Sigmoid colon (tissue), 7 donors: ENCODE measurements around the gene LYPLAL1. TPM values are rescaled to one million over a fixed set of nuclear protein-coding genes. Genes with fewer than 3 reads are reported as not detected.

Source experiments
- DNase-seq: peaks from one replicate; pipeline ENCODE4 v3.0.0-alpha.2; 2019
- H3K27ac ChIP-seq, 4 donors: fragments of 200-600 bp; sonication (generic); one replicate each; pipeline ENCODE4 v1.5.1; 2016 to 2019; ENCODE audit warnings: mild to moderate bottlenecking in 1 of 4
- H3K27me3 ChIP-seq, 3 donors: fragments of 200-600 bp; sonication (generic); one replicate each; pipeline ENCODE4 v1.5.1; 2019; ENCODE audit warnings: mild to moderate bottlenecking in 1 of 3
- H3K36me3 ChIP-seq, 4 donors: fragments of 200-600 bp; sonication (generic); one replicate each; pipeline ENCODE4 v1.5.1; 2016 to 2019
- H3K4me1 ChIP-seq, 4 donors: fragments of 200-600 bp; sonication (generic); one replicate each; pipeline ENCODE4 v1.5.1; 2017 to 2019
- H3K4me3 ChIP-seq, 4 donors: fragments of 200-600 bp; sonication (generic); one replicate each; pipeline ENCODE4 v1.5.1; 2017 to 2019; ENCODE audit warnings: mild to moderate bottlenecking in 2 of 4, moderate library complexity in 1 of 4
- H3K9me3 ChIP-seq, 4 donors: fragments of 200-600 bp in 3 of 4; sonication (generic) in 3 of 4; one replicate each; pipeline versions ENCODE4 v1.5.1 to v1.6.1; 2013 to 2019
- CTCF ChIP-seq, 4 experiments: fragments of 450-650 bp in 3 of 4; fragments of 200-600 bp in 1 of 4; IDR thresholded peaks; one replicate each; pipeline ENCODE4 v1.5.1; 2016 to 2019; ENCODE audit warnings: antibody characterized with exemption in 4 of 4, mild to moderate bottlenecking in 3 of 4, moderate library complexity in 2 of 4
- EP300 ChIP-seq, 4 donors: sonication (generic); formaldehyde crosslinking; IDR thresholded peaks; one replicate each; pipeline ENCODE4 v1.6.1; 2017; ENCODE audit warnings: antibody characterized with exemption in 4 of 4
- POLR2A ChIP-seq, 2 donors: fragments of 450-650 bp; IDR thresholded peaks; one replicate each; pipeline ENCODE4 v1.6.1; 2016; ENCODE audit warnings: antibody characterized with exemption in 2 of 2, mild to moderate bottlenecking in 2 of 2, moderate library complexity in 2 of 2
- POLR2AphosphoS5 ChIP-seq, 4 donors: sonication (generic); formaldehyde crosslinking; IDR thresholded peaks; one replicate each; pipeline ENCODE4 v1.6.1; 2017; ENCODE audit warnings: antibody characterized with exemption in 4 of 4
- WGBS, 2 donors: extraction: QIAGEN DNeasy Blood & Tissue Kit; methylation state at CpG; one replicate each; pipeline ENCODE4 v1.1.7; 2013; 5-methylcytosine and 5-hydroxymethylcytosine counted together
- intact Hi-C: fragments of 100-400 bp; cut with DNase I; formaldehyde crosslinking; loops from one replicate; pipeline ENCODE4 v1.15.1; 2023
- polyA plus RNA-seq, 3 donors: library from polyadenylated mRNA; stranded (reverse); fragments of 200-250 nt; gene quantifications; one replicate each; pipeline ENCODE4 v1.2.3, GENCODE V29; 2013
- total RNA-seq, 4 donors: library from RNA; depleted of rRNA; stranded (reverse); fragments of >200 nt; gene quantifications; one replicate each; pipeline ENCODE4 v1.1.0, GENCODE V29; 2016
- donor health status: healthy with polysubstance abuse.
- donor health status: Bipolar disorder and iron deficiency.
- donor health status: healthy.

The LYPLAL1 gene
- total and polyA plus RNA-seq, 7 donors = 11.8 to 36.0 (median 23.4) TPM

DNA sequence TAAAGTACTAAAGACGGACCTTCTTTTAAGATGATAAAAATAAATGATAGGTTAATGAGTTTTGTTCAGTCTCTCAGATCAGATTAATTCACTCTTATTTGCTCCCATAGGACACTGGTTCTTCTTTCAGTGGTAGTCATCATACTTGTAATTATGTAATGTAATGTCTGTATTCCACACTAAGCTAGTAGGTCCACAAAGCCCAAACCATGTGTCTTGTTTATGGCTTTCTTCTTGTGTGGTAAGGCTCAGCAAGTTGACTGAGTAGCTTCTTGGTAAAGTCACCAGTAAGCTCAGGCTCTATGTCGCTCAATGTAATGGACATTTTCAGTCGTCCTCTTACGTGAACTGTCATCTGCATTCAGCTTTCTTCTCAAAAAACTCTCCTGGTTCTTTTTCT is 2.5 kb downstream of the LYPLAL1 start:
- Histone ChIP-seq H3K27ac (peak overlapping the region in 2 of 4 donors; percentile 91 to 96), H3K36me3 (peaks cover 0 to 8% (median 0%) of the 10 kb centered on the region in 4 donors), H3K4me1 (peaks cover 0 to 69% (median 41%) of the 10 kb centered on the region in 4 donors), H3K4me3 (no peak overlapping the region), H3K9me3 (no peaks in the 10 kb centered on the region), H3K27me3 (no peaks in the 10 kb centered on the region)
- DNase-seq = no peak
- intact Hi-C loops = no loop called here
- WGBS, 2 donors = 91 to 95% methylated on average over 4 of the region's 4 CpGs
- TF ChIP-seq POLR2AphosphoS5 (IDR thresholded peaks at IDR 0.05) (no peak), POLR2A (IDR thresholded peaks at IDR 0.05) (no peak), CTCF (IDR thresholded peaks at IDR 0.05) (no peak), EP300 (IDR thresholded peaks at IDR 0.05) (no peak)

DNA sequence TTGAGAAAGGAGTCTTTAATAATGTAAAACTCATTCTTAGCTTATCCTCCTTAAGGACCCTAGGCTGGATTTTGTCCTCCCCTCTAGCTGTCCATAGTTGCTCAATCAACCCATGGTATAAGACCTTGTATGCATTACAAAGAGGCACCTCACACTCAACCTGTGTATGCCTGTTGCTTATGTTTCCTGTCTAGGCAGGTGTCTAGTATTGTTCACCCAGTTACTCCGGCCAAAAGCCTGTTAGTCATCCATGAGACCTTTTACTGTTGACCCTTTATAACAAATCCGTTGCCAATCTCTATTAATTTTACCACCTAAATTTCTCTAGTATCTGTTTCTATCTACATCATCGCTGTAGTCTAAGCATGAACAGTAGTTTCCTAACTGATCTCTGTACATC is 3.7 kb downstream of the LYPLAL1 start:
- Histone ChIP-seq H3K9me3 (no peaks in the 10 kb centered on the region), H3K36me3 (peaks cover 0 to 8% (median 0%) of the 10 kb centered on the region in 4 donors), H3K27me3 (no peaks in the 10 kb centered on the region), H3K27ac (peak overlapping the region in 2 of 4 donors; percentile 24 to 91), H3K4me3 (no peak overlapping the region), H3K4me1 (peaks cover 0 to 76% (median 46%) of the 10 kb centered on the region in 4 donors)
- WGBS, 2 donors = 65 to 68% methylated on average over 3 of the region's 3 CpGs
- intact Hi-C loops = no loop called here
- DNase-seq = no peak
- TF ChIP-seq POLR2AphosphoS5 (IDR thresholded peaks at IDR 0.05) = no peak
- no peak for TF ChIP-seq EP300 (IDR thresholded peaks at IDR 0.05)
- no peak for TF ChIP-seq POLR2A (IDR thresholded peaks at IDR 0.05)
- TF ChIP-seq CTCF (IDR thresholded peaks at IDR 0.05) = no peak

- 44 to 83% methylated on average over 1 of the region's 1 CpG for WGBS, 2 donors
- intact Hi-C loops = no loop called here
- TF ChIP-seq POLR2A (IDR thresholded peaks at IDR 0.05) (no peak), CTCF (IDR thresholded peaks at IDR 0.05) (no peak), POLR2AphosphoS5 (IDR thresholded peaks at IDR 0.05) (no peak), EP300 (IDR thresholded peaks at IDR 0.05) (no peak)
- Histone ChIP-seq H3K4me1 (peaks cover 0 to 79% (median 50%) of the 10 kb centered on the region in 4 donors), H3K4me3 (no peak overlapping the region), H3K27ac (peak overlapping the region in 2 of 4 donors; percentile 24 to 91), H3K27me3 (no peaks in the 10 kb centered on the region), H3K36me3 (peaks cover 0 to 8% (median 0%) of the 10 kb centered on the region in 4 donors), H3K9me3 (no peaks in the 10 kb centered on the region)
- no peak for DNase-seq
Observed at GRCh38 chr1:219177940-219178339, 4.3 kb downstream of the LYPLAL1 start.

DNA sequence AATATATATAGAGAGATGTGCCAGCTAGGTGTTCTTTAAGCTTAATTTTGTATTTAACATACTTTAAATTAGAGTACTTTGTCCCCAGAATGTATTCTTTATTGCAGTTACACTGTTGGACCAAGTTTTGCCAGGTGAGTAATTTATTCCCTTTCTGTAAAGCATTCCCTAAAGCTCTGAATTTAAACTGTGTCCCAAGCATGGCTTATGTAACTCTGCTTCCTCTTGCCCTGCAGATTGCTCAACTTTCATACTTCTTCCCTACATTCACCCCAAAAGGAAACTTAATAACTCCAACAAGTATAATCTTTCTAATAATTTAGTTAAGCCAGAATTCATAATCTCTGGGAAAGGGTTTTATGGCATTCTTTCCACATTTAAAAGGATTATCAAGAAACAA is 5.6 kb downstream of the LYPLAL1 start:
- Histone ChIP-seq H3K9me3 (no peaks in the 10 kb centered on the region), H3K27ac (peak overlapping the region in 1 of 4 donors; percentile 37), H3K36me3 (peaks cover 0 to 8% (median 0%) of the 10 kb centered on the region in 4 donors), H3K4me1 (peaks cover 0 to 74% (median 48%) of the 10 kb centered on the region in 4 donors), H3K27me3 (no peaks in the 10 kb centered on the region), H3K4me3 (no peak overlapping the region)
- intact Hi-C loops = no loop called here
- DNase-seq = no peak
- TF ChIP-seq POLR2AphosphoS5 (IDR thresholded peaks at IDR 0.05) (peak in 2 of 4 donors; percentile 14 to 17), EP300 (IDR thresholded peaks at IDR 0.05) (no peak)

DNA sequence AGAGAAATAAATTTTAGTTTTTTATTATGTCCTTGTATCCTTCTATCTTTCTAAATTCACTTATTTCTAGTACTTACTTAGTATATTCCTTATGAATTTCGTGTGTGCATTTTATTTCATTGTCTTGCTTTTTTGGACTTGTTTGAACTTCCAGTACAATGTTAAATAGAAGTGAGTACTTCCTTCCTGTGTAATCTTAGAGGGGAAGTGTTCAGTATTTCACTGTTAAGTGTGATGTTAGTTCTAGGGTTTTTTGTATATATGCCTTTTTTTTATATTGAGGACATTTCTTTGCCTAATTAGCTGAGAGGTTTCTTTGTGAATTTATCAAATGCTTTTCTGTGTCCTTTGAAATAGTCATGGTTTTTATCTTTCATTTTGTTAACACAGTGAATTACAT is 10.7 kb downstream of the LYPLAL1 start:
- TF ChIP-seq CTCF (IDR thresholded peaks at IDR 0.05) (no peak), EP300 (IDR thresholded peaks at IDR 0.05) (no peak), POLR2A (IDR thresholded peaks at IDR 0.05) (no peak), POLR2AphosphoS5 (IDR thresholded peaks at IDR 0.05) (no peak)
- DNase-seq = no peak
- WGBS, 2 donors = 61 to 72% methylated on average over 1 of the region's 1 CpG
- Histone ChIP-seq H3K36me3 (peaks cover 0 to 8% (median 0%) of the 10 kb centered on the region in 4 donors), H3K4me1 (peaks cover 0 to 59% (median 28%) of the 10 kb centered on the region in 4 donors), H3K9me3 (no peaks in the 10 kb centered on the region), H3K4me3 (no peak overlapping the region), H3K27ac (no peak overlapping the region), H3K27me3 (no peaks in the 10 kb centered on the region)
- intact Hi-C loops = no loop called here
